ENCODE measurements around the gene RBM28. TPM values are rescaled to one million over a fixed set of nuclear protein-coding genes. Genes with fewer than 3 reads are reported as not detected.
A peak's percentile ranks its signal among the peaks of the same experiment; 100 is the strongest.

The RBM28 gene
- total RNA-seq, 1 donor from 2014 or later, result 56.7 TPM

- no peaks in the 10 kb centered on the region for H3K9me3 Mint-ChIP-seq (ENCODE audit: low read depth)
- peaks cover 35% of the 10 kb centered on the region for H3K27me3 Mint-ChIP-seq
- H3K4me3 Mint-ChIP-seq (ENCODE audit: low read depth), result no peak overlapping the region
- H3K27ac Mint-ChIP-seq, result no peak overlapping the region
- no peak for DNase-seq (ENCODE audit: low spot score, unreplicated experiment)
- TF ChIP-seq CTCF (IDR thresholded peaks at IDR 0.05; ENCODE audit: unreplicated experiment), result no peak
- no peaks in the 10 kb centered on the region for H3K4me1 Mint-ChIP-seq (ENCODE audit: low read depth)
- H3K36me3 Mint-ChIP-seq (ENCODE audit: insufficient read depth), result no peaks in the 10 kb centered on the region
Observed at GRCh38 chr7:128385988-128386925, 42.5 kb upstream of the RBM28 start.

- TF ChIP-seq CTCF (IDR thresholded peaks at IDR 0.05; ENCODE audit: unreplicated experiment), result no peak
- Mint-ChIP-seq H3K4me3 (ENCODE audit: low read depth) (no peak overlapping the region), H3K4me1 (ENCODE audit: low read depth) (peaks cover 3% of the 10 kb centered on the region), H3K27me3 (peaks cover 38% of the 10 kb centered on the region), H3K36me3 (ENCODE audit: insufficient read depth) (no peaks in the 10 kb centered on the region), H3K27ac (no peak overlapping the region), H3K9me3 (ENCODE audit: low read depth) (no peaks in the 10 kb centered on the region)
- DNase-seq (ENCODE audit: low spot score, unreplicated experiment), result no peak
Observed at GRCh38 chr7:128384726-128385125, 41.0 kb upstream of the RBM28 start.

GRCh38 chr7:128383776-128384175, 40.1 kb upstream of the RBM28 start:
- DNase-seq (ENCODE audit: low spot score, unreplicated experiment), result no peak
- no peaks in the 10 kb centered on the region for H3K36me3 Mint-ChIP-seq (ENCODE audit: insufficient read depth)
- H3K27me3 Mint-ChIP-seq, result peaks cover 38% of the 10 kb centered on the region
- H3K4me1 Mint-ChIP-seq (ENCODE audit: low read depth), result peaks cover 5% of the 10 kb centered on the region
- no peak overlapping the region for H3K27ac Mint-ChIP-seq
- TF ChIP-seq CTCF (IDR thresholded peaks at IDR 0.05; ENCODE audit: unreplicated experiment), result no peak
- H3K4me3 Mint-ChIP-seq (ENCODE audit: low read depth), result no peak overlapping the region
- H3K9me3 Mint-ChIP-seq (ENCODE audit: low read depth), result no peaks in the 10 kb centered on the region

- peaks cover 5% of the 10 kb centered on the region for H3K4me1 Mint-ChIP-seq (ENCODE audit: low read depth)
- H3K4me3 Mint-ChIP-seq (ENCODE audit: low read depth), result no peak overlapping the region
- DNase-seq (ENCODE audit: low spot score, unreplicated experiment), result no peak
- peaks cover 29% of the 10 kb centered on the region for H3K27me3 Mint-ChIP-seq
- peak; percentile 63 for TF ChIP-seq CTCF (IDR thresholded peaks at IDR 0.05; ENCODE audit: unreplicated experiment)
- H3K27ac Mint-ChIP-seq, result no peak overlapping the region
- H3K9me3 Mint-ChIP-seq (ENCODE audit: low read depth), result no peaks in the 10 kb centered on the region
- H3K36me3 Mint-ChIP-seq (ENCODE audit: insufficient read depth), result no peaks in the 10 kb centered on the region
Observed at GRCh38 chr7:128381161-128381821, 37.6 kb upstream of the RBM28 start.

GRCh38 chr7:128380483-128381106, 36.9 kb upstream of the RBM28 start:
- no peak overlapping the region for H3K27ac Mint-ChIP-seq
- no peak overlapping the region for H3K4me3 Mint-ChIP-seq (ENCODE audit: low read depth)
- no peak for DNase-seq (ENCODE audit: low spot score, unreplicated experiment)
- peaks cover 5% of the 10 kb centered on the region for H3K4me1 Mint-ChIP-seq (ENCODE audit: low read depth)
- peaks cover 26% of the 10 kb centered on the region for H3K27me3 Mint-ChIP-seq
- TF ChIP-seq CTCF (IDR thresholded peaks at IDR 0.05; ENCODE audit: unreplicated experiment), result no peak
- H3K36me3 Mint-ChIP-seq (ENCODE audit: insufficient read depth), result no peaks in the 10 kb centered on the region
- H3K9me3 Mint-ChIP-seq (ENCODE audit: low read depth), result no peaks in the 10 kb centered on the region
